Sigmoid colon (tissue), 4 donors: Measurements from ENCODE around the gene TCP11L2.

Source experiments
- POLR2AphosphoS5 ChIP-seq, 4 donors: sonication (generic); formaldehyde crosslinking; IDR thresholded peaks; one replicate each; pipeline ENCODE4 v1.6.1; 2017; ENCODE audit warnings: antibody characterized with exemption in 4 of 4
- TF ChIP-seq, protein P1 (sequence below), 4 experiments: fragments of 450-650 bp in 3 of 4; fragments of 200-600 bp in 1 of 4; IDR thresholded peaks; one replicate each; pipeline ENCODE4 v1.5.1; 2016 to 2019; ENCODE audit warnings: antibody characterized with exemption in 4 of 4, mild to moderate bottlenecking in 3 of 4, moderate library complexity in 2 of 4

- TF ChIP-seq, protein P1, sequence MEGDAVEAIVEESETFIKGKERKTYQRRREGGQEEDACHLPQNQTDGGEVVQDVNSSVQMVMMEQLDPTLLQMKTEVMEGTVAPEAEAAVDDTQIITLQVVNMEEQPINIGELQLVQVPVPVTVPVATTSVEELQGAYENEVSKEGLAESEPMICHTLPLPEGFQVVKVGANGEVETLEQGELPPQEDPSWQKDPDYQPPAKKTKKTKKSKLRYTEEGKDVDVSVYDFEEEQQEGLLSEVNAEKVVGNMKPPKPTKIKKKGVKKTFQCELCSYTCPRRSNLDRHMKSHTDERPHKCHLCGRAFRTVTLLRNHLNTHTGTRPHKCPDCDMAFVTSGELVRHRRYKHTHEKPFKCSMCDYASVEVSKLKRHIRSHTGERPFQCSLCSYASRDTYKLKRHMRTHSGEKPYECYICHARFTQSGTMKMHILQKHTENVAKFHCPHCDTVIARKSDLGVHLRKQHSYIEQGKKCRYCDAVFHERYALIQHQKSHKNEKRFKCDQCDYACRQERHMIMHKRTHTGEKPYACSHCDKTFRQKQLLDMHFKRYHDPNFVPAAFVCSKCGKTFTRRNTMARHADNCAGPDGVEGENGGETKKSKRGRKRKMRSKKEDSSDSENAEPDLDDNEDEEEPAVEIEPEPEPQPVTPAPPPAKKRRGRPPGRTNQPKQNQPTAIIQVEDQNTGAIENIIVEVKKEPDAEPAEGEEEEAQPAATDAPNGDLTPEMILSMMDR (IDR thresholded peaks at IDR 0.05) = no peak
- no peak for TF ChIP-seq POLR2AphosphoS5 (IDR thresholded peaks at IDR 0.05)
Measured at GRCh38 chr12:106275458-106275857, 27.1 kb upstream of the TCP11L2 start.
